Endothelial cell (in vitro differentiated cells): Measurements from ENCODE around the gene UPF2. TPM values are rescaled to one million over a fixed set of nuclear protein-coding genes. Genes with fewer than 3 reads are reported as not detected.

ENCODE experiments used
- DNase-seq: peaks from one replicate; pipeline ENCODE4 v3.0.0; 2021; ENCODE audit warnings: low spot score
- H3K27ac Mint-ChIP-seq: one replicate; pipeline ENCODE4 v1.8.0; 2021; ENCODE audit warnings: mixed read lengths, inconsistent platforms; ENCODE audit not compliant: unreplicated experiment
- H3K27me3 Mint-ChIP-seq: one replicate; pipeline ENCODE4 v1.8.0; 2021; ENCODE audit warnings: mild to moderate bottlenecking, moderate library complexity, mixed read lengths, inconsistent platforms; ENCODE audit not compliant: unreplicated experiment
- H3K36me3 Mint-ChIP-seq: one replicate; pipeline ENCODE4 v1.8.0; 2021; ENCODE audit warnings: mild to moderate bottlenecking, low read depth, mixed read lengths, inconsistent platforms; ENCODE audit not compliant: unreplicated experiment
- H3K4me1 Mint-ChIP-seq: one replicate; pipeline ENCODE4 v1.8.0; 2021; ENCODE audit warnings: mild to moderate bottlenecking, mixed read lengths, inconsistent platforms; ENCODE audit not compliant: unreplicated experiment
- H3K4me3 Mint-ChIP-seq: one replicate; pipeline ENCODE4 v1.8.0; 2021; ENCODE audit warnings: mild to moderate bottlenecking, mixed read lengths, inconsistent platforms; ENCODE audit not compliant: unreplicated experiment
- H3K9me3 Mint-ChIP-seq: one replicate; pipeline ENCODE4 v1.8.0; 2021; ENCODE audit warnings: mixed read lengths, inconsistent platforms; ENCODE audit not compliant: unreplicated experiment
- total RNA-seq: library from RNA; stranded (reverse); fragmentation: NEBNext Ultra II Directional; extraction: Animal tissue kit (Norgen Biotek cat#: 25700); gene quantifications from one replicate; pipeline ENCODE4 v1.2.1, GENCODE V29; 2021; ENCODE audit not compliant: unreplicated experiment
- TF ChIP-seq, protein P1 (sequence below): fragments of 200-600 bp; sonication (generic); IDR thresholded peaks from one replicate; pipeline ENCODE4 v1.5.0; 2021; ENCODE audit warnings: antibody characterized with exemption; ENCODE audit not compliant: unreplicated experiment

UPF2 gene
- total RNA-seq, 1 donor from 2014 or later = 21.9 TPM

DNA sequence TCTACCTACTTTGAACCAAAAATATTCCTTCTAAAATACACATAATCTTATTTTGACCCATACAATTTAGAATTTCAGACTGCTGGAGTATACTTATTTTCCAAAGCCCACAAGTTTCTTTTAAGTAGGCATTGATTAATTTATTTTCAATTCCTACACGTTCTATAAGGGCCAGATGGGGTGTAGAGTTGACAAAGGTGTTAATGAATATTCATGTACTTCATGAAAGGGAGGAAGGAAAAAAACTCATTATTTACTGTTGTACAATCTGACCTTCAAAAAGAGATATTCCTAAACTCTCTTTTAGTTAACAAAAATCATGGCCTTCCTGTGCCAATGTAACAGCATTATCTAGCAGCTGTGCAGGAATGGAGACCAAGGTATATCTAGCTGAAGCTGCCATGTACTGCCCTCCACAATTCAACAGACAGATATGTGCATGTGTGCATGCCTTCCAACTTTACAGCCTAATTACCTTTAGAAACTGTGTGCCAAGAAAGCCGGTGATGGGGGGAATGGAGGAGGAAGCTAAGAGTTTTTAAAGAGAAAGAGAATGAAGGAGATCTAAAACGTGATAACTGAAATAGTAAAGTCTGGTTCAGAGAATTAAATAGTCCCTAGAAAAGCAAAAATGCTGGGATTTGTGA lies 108.9 kb downstream of the UPF2 start:
- no peak for DNase-seq
- TF ChIP-seq, protein P1, sequence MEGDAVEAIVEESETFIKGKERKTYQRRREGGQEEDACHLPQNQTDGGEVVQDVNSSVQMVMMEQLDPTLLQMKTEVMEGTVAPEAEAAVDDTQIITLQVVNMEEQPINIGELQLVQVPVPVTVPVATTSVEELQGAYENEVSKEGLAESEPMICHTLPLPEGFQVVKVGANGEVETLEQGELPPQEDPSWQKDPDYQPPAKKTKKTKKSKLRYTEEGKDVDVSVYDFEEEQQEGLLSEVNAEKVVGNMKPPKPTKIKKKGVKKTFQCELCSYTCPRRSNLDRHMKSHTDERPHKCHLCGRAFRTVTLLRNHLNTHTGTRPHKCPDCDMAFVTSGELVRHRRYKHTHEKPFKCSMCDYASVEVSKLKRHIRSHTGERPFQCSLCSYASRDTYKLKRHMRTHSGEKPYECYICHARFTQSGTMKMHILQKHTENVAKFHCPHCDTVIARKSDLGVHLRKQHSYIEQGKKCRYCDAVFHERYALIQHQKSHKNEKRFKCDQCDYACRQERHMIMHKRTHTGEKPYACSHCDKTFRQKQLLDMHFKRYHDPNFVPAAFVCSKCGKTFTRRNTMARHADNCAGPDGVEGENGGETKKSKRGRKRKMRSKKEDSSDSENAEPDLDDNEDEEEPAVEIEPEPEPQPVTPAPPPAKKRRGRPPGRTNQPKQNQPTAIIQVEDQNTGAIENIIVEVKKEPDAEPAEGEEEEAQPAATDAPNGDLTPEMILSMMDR = no peak
- H3K4me3 Mint-ChIP-seq = no peak overlapping the region
- H3K4me1 Mint-ChIP-seq = peaks cover 6% of the 10 kb centered on the region
- no peaks in the 10 kb centered on the region for H3K9me3 Mint-ChIP-seq
- H3K27me3 Mint-ChIP-seq = no peaks in the 10 kb centered on the region
- peaks cover 28% of the 10 kb centered on the region for H3K36me3 Mint-ChIP-seq
- H3K27ac Mint-ChIP-seq = no peak overlapping the region

DNA sequence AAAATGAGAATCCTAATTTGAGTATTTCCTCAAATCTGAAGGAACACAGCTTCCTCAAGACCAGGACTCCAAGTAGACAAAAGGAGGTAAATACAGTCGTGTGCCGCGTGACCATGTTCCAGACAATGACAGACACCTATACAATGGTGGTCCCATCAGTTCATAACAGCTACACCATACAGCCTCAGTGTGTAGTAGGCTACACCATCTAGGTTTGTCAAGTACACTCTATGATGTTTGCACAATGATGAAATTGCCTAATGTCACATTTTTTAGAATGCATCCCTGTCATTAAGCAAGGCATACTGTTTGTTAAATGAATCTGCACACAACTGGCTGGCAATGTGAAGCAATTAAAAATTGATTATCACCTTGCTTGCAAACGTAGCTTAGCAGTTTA lies 111.6 kb downstream of the UPF2 start:
- Mint-ChIP-seq H3K27ac (no peak overlapping the region), H3K9me3 (no peaks in the 10 kb centered on the region)

DNA sequence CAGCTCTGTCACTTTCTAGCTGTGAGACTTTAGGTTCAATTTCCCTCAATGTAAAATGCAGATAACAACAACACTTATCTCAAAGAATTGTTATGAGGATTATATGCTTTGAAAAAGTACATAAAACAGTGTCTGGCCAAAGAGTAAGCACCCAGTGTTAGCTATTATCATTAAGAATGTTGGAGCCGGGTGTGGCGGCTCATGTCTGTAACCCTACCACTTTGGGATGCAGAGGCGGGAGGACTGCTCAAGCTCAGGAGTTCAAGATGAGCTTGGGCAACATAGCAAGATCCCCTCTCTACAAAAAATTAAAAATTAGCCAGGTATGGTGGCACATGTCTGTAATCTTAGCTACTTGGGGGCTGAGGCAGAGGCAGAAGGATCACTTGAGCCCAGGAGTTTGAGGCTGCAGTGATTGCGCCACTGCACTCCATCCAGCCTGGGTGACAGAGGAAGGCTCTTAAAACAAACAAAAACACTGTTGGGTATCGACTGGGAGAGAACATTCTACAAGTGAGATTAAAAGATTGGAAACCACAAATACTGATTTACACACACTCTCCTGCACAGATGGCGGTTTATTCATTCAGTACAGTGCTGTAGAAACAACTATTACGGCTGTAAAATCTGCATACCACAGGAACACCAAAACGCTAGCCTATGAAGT lies 112.2 kb downstream of the UPF2 start:
- H3K9me3 Mint-ChIP-seq = no peaks in the 10 kb centered on the region
- H3K4me1 Mint-ChIP-seq = peaks cover 10% of the 10 kb centered on the region
- no peak for DNase-seq
- H3K27me3 Mint-ChIP-seq = no peaks in the 10 kb centered on the region
- peaks cover 36% of the 10 kb centered on the region for H3K36me3 Mint-ChIP-seq
- TF ChIP-seq, protein P1 = no peak
- no peak overlapping the region for H3K4me3 Mint-ChIP-seq
- no peak overlapping the region for H3K27ac Mint-ChIP-seq

More for the DNA sequence above, 111.6 kb downstream of the UPF2 start:
- no peak for DNase-seq
- H3K4me3 Mint-ChIP-seq = no peak overlapping the region
- peaks cover 6% of the 10 kb centered on the region for H3K4me1 Mint-ChIP-seq
- no peaks in the 10 kb centered on the region for H3K27me3 Mint-ChIP-seq
- TF ChIP-seq, protein P1 = no peak
- H3K36me3 Mint-ChIP-seq = peaks cover 34% of the 10 kb centered on the region

DNA sequence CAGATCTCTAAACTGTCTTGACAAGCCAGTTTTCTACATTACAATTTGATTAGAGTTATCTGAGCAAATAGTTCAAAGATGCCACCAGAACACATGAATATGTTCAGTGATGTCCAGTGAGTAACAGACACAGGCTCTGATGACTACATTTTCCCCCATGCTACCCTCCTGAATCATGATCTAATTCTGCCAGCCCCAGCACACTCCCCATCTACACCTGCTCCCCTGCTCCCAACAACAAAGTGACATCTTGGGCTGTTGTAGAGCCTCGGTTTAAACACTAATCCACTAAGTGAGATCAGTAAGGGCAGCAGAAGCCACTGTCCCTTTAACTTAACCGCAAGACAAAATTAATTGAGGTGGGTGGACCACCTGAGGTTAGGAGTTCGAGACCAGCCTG lies 114.9 kb downstream of the UPF2 start:
- Mint-ChIP-seq H3K36me3 (peaks cover 41% of the 10 kb centered on the region), H3K4me1 (peaks cover 10% of the 10 kb centered on the region), H3K9me3 (no peaks in the 10 kb centered on the region), H3K4me3 (no peak overlapping the region), H3K27me3 (no peaks in the 10 kb centered on the region), H3K27ac (no peak overlapping the region)
- no peak for DNase-seq
- TF ChIP-seq, protein P1 = no peak

DNA sequence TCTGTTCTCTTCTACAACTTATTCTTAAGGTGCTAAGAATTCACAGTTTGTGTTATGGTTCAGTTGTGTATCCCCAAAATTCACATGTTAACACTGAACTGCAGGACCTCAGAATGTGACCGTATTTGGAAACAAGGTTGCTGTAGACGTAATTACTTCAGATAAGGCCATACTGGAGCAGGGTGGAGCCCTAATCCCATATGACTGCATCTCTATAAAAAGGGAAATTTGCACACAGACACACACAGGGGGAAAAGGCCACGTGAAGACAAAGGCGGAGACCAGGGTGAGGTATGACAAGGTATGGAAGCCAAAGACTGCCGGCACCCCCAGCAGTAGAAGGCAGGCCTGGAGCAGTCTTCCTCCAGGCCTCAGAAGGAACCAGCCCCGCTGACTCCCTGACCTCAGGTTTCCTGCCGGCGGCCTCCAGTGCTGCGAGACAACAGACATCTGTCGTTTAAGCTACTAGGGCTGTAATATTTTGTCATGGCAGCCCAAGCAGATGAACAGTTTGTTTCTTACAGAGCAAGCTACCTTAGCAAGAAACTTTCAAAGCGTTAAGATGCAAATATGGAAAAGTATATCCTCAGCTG lies 120.7 kb downstream of the UPF2 start:
- H3K4me3 Mint-ChIP-seq = no peak overlapping the region
- H3K27me3 Mint-ChIP-seq = no peaks in the 10 kb centered on the region
- DNase-seq = no peak
- TF ChIP-seq, protein P1 = no peak
- H3K4me1 Mint-ChIP-seq = peaks cover 10% of the 10 kb centered on the region
- peaks cover 41% of the 10 kb centered on the region for H3K36me3 Mint-ChIP-seq
- H3K9me3 Mint-ChIP-seq = no peaks in the 10 kb centered on the region
- H3K27ac Mint-ChIP-seq = no peak overlapping the region
